B cell (primary cell): Measurements from ENCODE around the gene LRP6. TPM values are rescaled to one million over a fixed set of nuclear protein-coding genes. Genes with fewer than 3 reads are reported as not detected.

ENCODE experiments used
- ATAC-seq: fragments of 200-7000 bp; cut with Tn5 transposase; one replicate; pipeline ENCODE4 v1.10.0; 2021; ENCODE audit warnings: low read depth, mild to moderate bottlenecking, moderate number of reproducible peaks, moderate library complexity
- CTCF ChIA-PET: fragments of 350-600 bp; sonication (Branson Sonifier 250); formaldehyde crosslinking; loops from one replicate; lab custom pipeline; 2021; ENCODE audit warnings: antibody characterized with exemption, inconsistent platforms; lab: Charles Lee
- POLR2A ChIA-PET: fragments of 350-600 bp; sonication (Branson Sonifier 250); formaldehyde crosslinking; loops from one replicate; lab custom pipeline; 2021; ENCODE audit warnings: antibody characterized with exemption; lab: Charles Lee
- DNase-seq: peaks from one replicate; pipeline ENCODE4 v3.0.0; 2013
- H2AFZ ChIP-seq: 2 replicates; pipeline ENCODE4 v1.6.1; 2012; ENCODE audit warnings: mild to moderate bottlenecking, low read depth, low read length; ENCODE audit not compliant: insufficient read depth, poor library complexity, severe bottlenecking
- H3K27ac ChIP-seq, 2 donors: 1 replicate in 1 of 2; 2 replicates in 1 of 2; pipeline ENCODE4 v1.5.1; 2012 to 2013; ENCODE audit warnings: low read length in 2 of 2, mild to moderate bottlenecking in 2 of 2, moderate library complexity in 1 of 2
- H3K27me3 ChIP-seq, 4 experiments: fragments of 200-600 bp in 1 of 4; sonication (generic) in 1 of 4; replicated peaks in 1 of 4; 1 replicate in 2 of 4; 2 replicates in 2 of 4; pipeline versions ENCODE4 v1.6.1 to v1.7.0; 2013 to 2016; ENCODE audit warnings: low read length in 3 of 4, mild to moderate bottlenecking in 2 of 4, mixed read lengths in 1 of 4, moderate library complexity in 1 of 4; ENCODE audit not compliant: insufficient read depth in 4 of 4, control insufficient read depth in 3 of 4; ENCODE audit errors: control extremely low read depth in 1 of 4
- H3K36me3 ChIP-seq, 2 experiments: replicated peaks in 1 of 2; 1 replicate in 1 of 2; 2 replicates in 1 of 2; pipeline versions ENCODE4 v1.6.1 to v1.7.1; 2013; ENCODE audit warnings: low read length in 1 of 2; ENCODE audit not compliant: insufficient read depth in 2 of 2, control insufficient read depth in 1 of 2; ENCODE audit errors: control extremely low read depth in 1 of 2, extremely low read depth in 1 of 2
- H3K4me1 ChIP-seq, 2 donors: fragments of 200-600 bp in 1 of 2; sonication (generic) in 1 of 2; 1 replicate in 1 of 2; 2 replicates in 1 of 2; pipeline versions ENCODE4 v1.5.1 to v1.6.1; 2013 to 2017; ENCODE audit warnings: low read length in 2 of 2; ENCODE audit not compliant: control insufficient read depth in 2 of 2, insufficient read depth in 2 of 2
- H3K4me2 ChIP-seq: replicated peaks from 2 replicates; pipeline ENCODE3; 2012; ENCODE audit warnings: mild to moderate bottlenecking, low read depth, low read length; ENCODE audit not compliant: poor library complexity, severe bottlenecking
- H3K4me3 ChIP-seq, 5 experiments: fragments of 200-600 bp in 1 of 5; sonication (generic) in 1 of 5; 1 replicate in 3 of 5; 2 replicates in 2 of 5; pipeline versions ENCODE4 v1.5.1 to v1.7.0; 2011 to 2016; ENCODE audit warnings: low read length in 4 of 5, mild to moderate bottlenecking in 4 of 5, low read depth in 2 of 5, control low read depth in 1 of 5, moderate library complexity in 1 of 5; ENCODE audit not compliant: insufficient read depth in 1 of 5; ENCODE audit errors: control extremely low read depth in 1 of 5, extremely low read depth in 1 of 5
- H3K79me2 ChIP-seq: fragments of 200-600 bp; sonication (generic); one replicate; pipeline ENCODE4 v1.6.0; 2016; ENCODE audit warnings: low read length; ENCODE audit not compliant: control insufficient read depth, insufficient read depth
- H3K9ac ChIP-seq: fragments of 200-600 bp; sonication (generic); 2 replicates; pipeline ENCODE4 v1.6.1; 2017; ENCODE audit warnings: mild to moderate bottlenecking, low read length, moderate library complexity
- H3K9me3 ChIP-seq, 3 donors: one replicate each; pipeline versions ENCODE4 v1.6.1 to v1.7.1; 2013; ENCODE audit warnings: low read length in 2 of 3; ENCODE audit not compliant: control insufficient read depth in 2 of 3, insufficient read depth in 1 of 3; ENCODE audit errors: control extremely low read depth in 1 of 3
- H4K20me1 ChIP-seq: 2 replicates; pipeline ENCODE4 v1.6.0; 2012; ENCODE audit warnings: mild to moderate bottlenecking, low read length; ENCODE audit not compliant: insufficient read depth, control insufficient read depth, poor library complexity, severe bottlenecking
- H3K27ac Mint-ChIP-seq: one replicate; pipeline ENCODE4 v1.8.0; 2021; ENCODE audit warnings: mixed read lengths
- H3K27me3 Mint-ChIP-seq: one replicate; pipeline ENCODE4 v1.8.0; 2021; ENCODE audit warnings: mixed read lengths
- H3K4me1 Mint-ChIP-seq: one replicate; pipeline ENCODE4 v1.8.0; 2021; ENCODE audit warnings: mixed read lengths
- H3K4me3 Mint-ChIP-seq: one replicate; pipeline ENCODE4 v1.8.0; 2021; ENCODE audit warnings: mixed read lengths
- H3K9me3 Mint-ChIP-seq: one replicate; pipeline ENCODE4 v1.8.0; 2022; ENCODE audit warnings: mixed read lengths; ENCODE audit not compliant: insufficient read depth
- EZH2 ChIP-seq: IDR thresholded peaks from 2 replicates; pipeline ENCODE4 v1.6.1; 2012; ENCODE audit warnings: borderline replicate concordance, low read depth, mild to moderate bottlenecking, moderate library complexity, low read length; ENCODE audit not compliant: insufficient read depth, poor library complexity, severe bottlenecking
- WGBS: methylation state at CpG from one replicate; pipeline ENCODE4 v1.1.5; 2013; ENCODE audit warnings: missing lambda C conversion rate; ENCODE audit not compliant: insufficient coverage; 5-methylcytosine and 5-hydroxymethylcytosine counted together
- intact Hi-C: fragments of 100-400 bp; cut with micrococcal nuclease; formaldehyde crosslinking; loops from one replicate; pipeline ENCODE4 v1.10.0; 2022
- polyA plus RNA-seq: library from polyadenylated mRNA; depleted of rRNA; stranded (reverse); fragments of >200 nt; gene quantifications from 2 replicates; pipeline ENCODE4 v1.2.3, GENCODE V29; 2012
- total RNA-seq, 2 donors: library from RNA; stranded (reverse); fragments of 120-200 nt in 1 of 2; gene quantifications; 1 replicate in 1 of 2; 2 replicates in 1 of 2; pipeline versions ENCODE4 v1.2.3 to v1.2.4, GENCODE V29; 2013 to 2022
- TF ChIP-seq, protein P1 (sequence below): fragments of 200-600 bp; IDR thresholded peaks from one replicate; pipeline ENCODE4 v1.8.0; 2022; ENCODE audit warnings: antibody characterized with exemption, mild to moderate bottlenecking

Gene LRP6
- total and polyA plus RNA-seq, 2 donors (not counting 1 experiment from before 2014, with no cell fraction given) = 0.34 to 2.8 TPM

DNA sequence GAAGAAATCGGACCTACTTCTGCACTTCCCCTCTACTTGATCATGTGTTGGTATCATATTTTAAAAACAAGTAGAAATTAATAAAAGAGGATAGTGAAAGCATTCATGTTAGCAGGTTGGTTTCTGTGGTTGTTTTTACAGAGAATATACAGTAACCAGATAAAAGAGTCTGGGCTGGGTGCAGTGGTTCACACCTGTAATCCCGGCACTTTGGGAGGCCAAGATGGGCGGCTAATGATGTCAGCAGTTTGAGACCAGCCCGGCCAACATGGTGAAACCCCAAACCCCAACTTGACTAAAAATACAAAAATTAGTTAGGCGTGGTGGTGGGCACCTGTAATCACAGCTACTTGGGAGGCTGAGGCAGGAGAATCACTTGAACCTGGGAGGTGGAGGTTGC, 55.9 kb downstream of the LRP6 start:
- intact Hi-C loops = no loop called here
- no peak overlapping the region for H3K4me2 ChIP-seq
- no peaks in the 10 kb centered on the region for H3K27me3 ChIP-seq
- ATAC-seq (no peak), DNase-seq (no peak)
- POLR2A ChIA-PET = no interaction called here
- H3K27ac Mint-ChIP-seq = no peak overlapping the region
- no peak overlapping the region for H2AFZ ChIP-seq
- WGBS = 82% methylated on average over 2 of the region's 5 CpGs
- CTCF ChIA-PET = no interaction called here
- no peak overlapping the region for H3K4me3 Mint-ChIP-seq
- no peak overlapping the region for H3K27ac ChIP-seq
- TF ChIP-seq EZH2 = no peak
- TF ChIP-seq, protein P1, sequence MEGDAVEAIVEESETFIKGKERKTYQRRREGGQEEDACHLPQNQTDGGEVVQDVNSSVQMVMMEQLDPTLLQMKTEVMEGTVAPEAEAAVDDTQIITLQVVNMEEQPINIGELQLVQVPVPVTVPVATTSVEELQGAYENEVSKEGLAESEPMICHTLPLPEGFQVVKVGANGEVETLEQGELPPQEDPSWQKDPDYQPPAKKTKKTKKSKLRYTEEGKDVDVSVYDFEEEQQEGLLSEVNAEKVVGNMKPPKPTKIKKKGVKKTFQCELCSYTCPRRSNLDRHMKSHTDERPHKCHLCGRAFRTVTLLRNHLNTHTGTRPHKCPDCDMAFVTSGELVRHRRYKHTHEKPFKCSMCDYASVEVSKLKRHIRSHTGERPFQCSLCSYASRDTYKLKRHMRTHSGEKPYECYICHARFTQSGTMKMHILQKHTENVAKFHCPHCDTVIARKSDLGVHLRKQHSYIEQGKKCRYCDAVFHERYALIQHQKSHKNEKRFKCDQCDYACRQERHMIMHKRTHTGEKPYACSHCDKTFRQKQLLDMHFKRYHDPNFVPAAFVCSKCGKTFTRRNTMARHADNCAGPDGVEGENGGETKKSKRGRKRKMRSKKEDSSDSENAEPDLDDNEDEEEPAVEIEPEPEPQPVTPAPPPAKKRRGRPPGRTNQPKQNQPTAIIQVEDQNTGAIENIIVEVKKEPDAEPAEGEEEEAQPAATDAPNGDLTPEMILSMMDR = no peak
- H3K4me3 ChIP-seq = no peak overlapping the region
- H3K4me1 Mint-ChIP-seq = no peaks in the 10 kb centered on the region
- no peaks in the 10 kb centered on the region for H3K9me3 ChIP-seq
- H3K9me3 Mint-ChIP-seq = no peaks in the 10 kb centered on the region
- no peaks in the 10 kb centered on the region for H3K4me1 ChIP-seq
- peaks cover 5% of the 10 kb centered on the region for H3K27me3 Mint-ChIP-seq
- no peak overlapping the region for H3K9ac ChIP-seq
- H3K36me3 ChIP-seq = no peaks in the 10 kb centered on the region
- H3K79me2 ChIP-seq = no peaks in the 10 kb centered on the region
- no peaks in the 10 kb centered on the region for H4K20me1 ChIP-seq

DNA sequence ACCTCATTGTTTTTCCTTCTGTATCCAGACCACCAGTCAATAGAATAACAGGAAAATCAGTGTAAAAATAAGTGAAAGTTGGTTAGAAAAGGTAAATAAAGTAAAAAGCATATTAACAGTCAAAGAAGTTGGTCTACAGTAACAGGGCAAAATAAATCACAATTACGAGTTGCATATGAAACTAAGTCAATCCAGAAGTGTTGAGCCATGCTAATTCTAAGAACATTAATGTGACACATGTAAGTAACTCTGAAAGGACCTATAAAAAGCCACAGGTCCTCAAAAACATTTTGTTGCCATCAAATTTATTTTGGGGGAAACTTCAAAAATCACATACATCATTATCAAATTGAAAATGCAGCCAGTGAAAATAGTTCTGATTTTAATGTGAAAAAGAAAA, 56.4 kb downstream of the LRP6 start:
- intact Hi-C loops = no loop called here
- Histone ChIP-seq H4K20me1 (no peaks in the 10 kb centered on the region), H3K9me3 (no peaks in the 10 kb centered on the region), H3K79me2 (no peaks in the 10 kb centered on the region), H3K4me3 (no peak overlapping the region), H3K27ac (no peak overlapping the region), H3K27me3 (no peaks in the 10 kb centered on the region), H3K36me3 (no peaks in the 10 kb centered on the region), H3K4me1 (no peaks in the 10 kb centered on the region), H3K9ac (no peak overlapping the region), H2AFZ (no peak overlapping the region), H3K4me2 (no peak overlapping the region)
- Mint-ChIP-seq H3K4me3 (no peak overlapping the region), H3K27me3 (peaks cover 6% of the 10 kb centered on the region), H3K9me3 (no peaks in the 10 kb centered on the region), H3K27ac (no peak overlapping the region), H3K4me1 (no peaks in the 10 kb centered on the region)
- CTCF ChIA-PET = no interaction called here
- no peak for ATAC-seq
- no peak for TF ChIP-seq EZH2
- TF ChIP-seq, protein P1 = no peak
- POLR2A ChIA-PET = no interaction called here
- no CpG with 5 or more reads among the region's 1 CpG for WGBS
- DNase-seq = no peak
